ENCODE data around the gene SUCO.

- TF ChIP-seq POLR2AphosphoS5 (IDR thresholded peaks at IDR 0.05) (no peak), CTCF (IDR thresholded peaks at IDR 0.05) (no peak)
Measured at GRCh38 chr1:172638249-172638648, 105.3 kb downstream of the SUCO start.
